Embryonic facial prominence (tissue), 1 donor: Measurements from ENCODE around the gene CDHR5.
"Not testable (repeated sequence)": the region's sequence is repeated elsewhere in the genome, so short reads cannot be mapped to it uniquely, and the experiment has no call there.

Source experiments
- DNase-seq: peaks from one replicate; pipeline ENCODE4 v3.0.0-alpha.2; 2016; ENCODE audit errors: extremely low spot score

Gene CDHR5

GRCh38 chr11:587978-588380, 36.8 kb downstream of the CDHR5 start:
- no peak for DNase-seq

GRCh38 chr11:587546-587945, 37.2 kb downstream of the CDHR5 start:
- no peak for DNase-seq

DNA sequence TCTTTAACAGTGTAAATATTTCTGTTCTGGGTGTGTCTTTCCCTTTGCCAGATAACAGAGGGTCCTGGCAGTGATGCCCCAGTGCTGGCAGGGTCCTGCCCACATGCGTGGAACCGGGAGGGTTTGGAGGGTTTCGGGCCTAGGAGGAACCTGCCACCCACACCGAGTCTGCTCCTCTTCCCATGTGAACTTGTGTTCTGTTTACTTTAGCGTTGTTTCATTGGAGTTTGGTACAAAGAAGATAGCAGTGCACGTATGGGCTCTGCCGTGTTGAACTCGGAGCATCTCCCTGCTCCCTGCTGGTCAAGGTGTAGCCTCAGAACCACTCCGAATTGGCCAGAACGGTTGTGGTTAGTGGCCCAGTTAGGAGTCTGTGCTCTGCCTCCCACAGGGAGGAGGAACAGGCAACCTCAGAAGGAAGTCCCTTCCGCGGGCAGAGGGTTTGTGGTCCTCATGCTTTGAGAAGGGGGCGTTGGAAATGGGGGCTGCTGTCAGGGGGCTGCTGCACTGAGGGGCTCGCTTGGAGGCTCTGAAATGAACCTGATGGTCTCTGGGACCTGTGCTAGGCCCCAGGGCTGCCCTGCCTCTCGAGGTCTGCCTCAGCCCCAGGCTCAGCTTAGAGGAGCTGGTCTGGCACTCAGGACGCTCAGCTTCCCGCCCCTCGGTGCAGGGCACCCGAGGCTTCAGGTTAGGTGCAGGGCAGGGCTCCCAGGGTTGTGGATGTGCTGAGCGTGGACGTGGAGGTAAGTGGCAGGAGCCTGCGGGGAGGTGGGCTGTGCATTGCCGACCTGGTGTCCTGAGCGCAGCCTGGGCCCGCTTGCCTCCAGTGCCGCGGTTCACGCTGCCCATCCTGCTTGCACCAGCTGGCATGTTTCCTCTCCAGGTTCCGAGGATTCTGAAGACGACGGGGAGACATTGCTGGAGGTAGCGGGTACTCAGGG, 38.1 kb downstream of the CDHR5 start:
- DNase-seq = no peak

GRCh38 chr11:584287-584686, 40.5 kb downstream of the CDHR5 start:
- no peak for DNase-seq

GRCh38 chr11:581752-582151, 43.0 kb downstream of the CDHR5 start:
- no peak for DNase-seq

DNA sequence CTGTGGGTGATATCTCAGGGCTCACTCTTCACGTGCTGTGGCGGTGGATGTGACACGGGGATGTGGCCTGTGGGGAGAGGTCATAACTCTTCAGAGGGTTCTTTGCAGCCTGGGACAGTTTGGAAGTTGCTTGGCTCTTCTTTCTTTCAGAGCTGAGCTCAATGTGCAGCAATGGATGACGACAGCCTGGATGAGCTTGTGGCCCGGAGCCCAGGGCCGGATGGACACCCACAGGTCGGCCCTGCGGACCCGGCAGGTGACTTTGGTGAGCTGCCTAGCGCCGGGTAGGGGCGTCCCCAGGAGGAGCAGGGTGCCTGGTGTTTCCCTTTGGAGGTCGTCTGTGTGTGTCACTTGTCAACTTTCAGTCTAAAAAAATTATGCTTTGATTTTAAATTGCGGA, 43.4 kb downstream of the CDHR5 start:
- DNase-seq = no peak

- DNase-seq = no peak
Measured at GRCh38 chr11:579830-580601, 44.7 kb downstream of the CDHR5 start.

GRCh38 chr11:578276-579035, 46.3 kb downstream of the CDHR5 start:
- DNase-seq = no peak

DNA sequence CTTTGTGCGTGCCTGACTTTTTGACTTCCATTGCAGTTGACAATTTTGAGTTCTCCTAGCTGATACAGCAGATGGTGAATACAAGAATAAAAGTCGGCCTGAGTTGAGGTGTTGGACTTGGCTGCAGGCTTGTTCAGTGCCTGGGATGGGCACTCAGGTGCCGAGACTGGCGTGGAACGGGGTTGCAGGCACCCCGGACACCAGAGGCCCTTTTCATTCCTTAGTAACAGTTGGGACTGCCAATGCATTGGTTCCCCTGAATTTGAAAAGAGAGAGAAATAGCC, 47.2 kb downstream of the CDHR5 start:
- DNase-seq = no peak

DNA sequence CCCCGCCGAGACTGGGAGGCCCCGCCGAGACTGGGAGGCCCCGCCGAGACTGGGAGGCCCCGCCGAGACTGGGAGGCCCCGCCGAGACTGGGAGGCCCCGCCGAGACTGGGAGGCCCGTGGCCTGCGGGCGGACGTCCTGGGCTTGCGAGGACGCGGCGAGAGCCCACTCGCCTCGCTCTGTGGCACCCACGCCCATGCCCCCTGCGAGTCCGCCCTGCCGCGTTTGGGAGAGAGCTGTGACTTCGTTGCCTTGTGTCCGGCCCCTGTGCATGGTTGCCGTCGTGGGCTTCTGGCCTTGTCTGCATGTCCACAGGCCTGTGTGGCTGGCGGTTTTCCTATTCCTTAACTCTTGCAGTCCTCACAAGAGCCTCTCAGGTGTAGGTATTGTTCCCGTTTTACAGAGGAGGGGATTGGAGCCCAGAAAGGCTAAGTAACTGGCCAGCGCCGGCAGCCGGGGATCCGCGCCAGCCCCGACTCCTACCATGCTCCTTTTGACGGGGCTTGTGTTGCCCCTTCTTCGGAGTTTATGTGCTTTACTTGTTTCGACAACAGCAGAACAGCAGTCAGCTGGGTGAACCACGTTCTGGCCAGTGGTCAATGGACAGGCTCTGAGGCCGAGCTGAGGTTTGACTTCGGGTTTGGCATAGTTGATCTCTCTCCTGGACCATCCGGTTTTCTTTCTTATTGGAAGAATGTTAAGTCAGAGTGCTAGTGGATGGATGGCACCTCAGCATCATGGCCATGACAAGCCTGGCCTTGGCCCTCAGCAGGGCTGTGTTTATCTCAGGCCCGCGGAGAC, 47.7 kb downstream of the CDHR5 start:
- no peak for DNase-seq

DNA sequence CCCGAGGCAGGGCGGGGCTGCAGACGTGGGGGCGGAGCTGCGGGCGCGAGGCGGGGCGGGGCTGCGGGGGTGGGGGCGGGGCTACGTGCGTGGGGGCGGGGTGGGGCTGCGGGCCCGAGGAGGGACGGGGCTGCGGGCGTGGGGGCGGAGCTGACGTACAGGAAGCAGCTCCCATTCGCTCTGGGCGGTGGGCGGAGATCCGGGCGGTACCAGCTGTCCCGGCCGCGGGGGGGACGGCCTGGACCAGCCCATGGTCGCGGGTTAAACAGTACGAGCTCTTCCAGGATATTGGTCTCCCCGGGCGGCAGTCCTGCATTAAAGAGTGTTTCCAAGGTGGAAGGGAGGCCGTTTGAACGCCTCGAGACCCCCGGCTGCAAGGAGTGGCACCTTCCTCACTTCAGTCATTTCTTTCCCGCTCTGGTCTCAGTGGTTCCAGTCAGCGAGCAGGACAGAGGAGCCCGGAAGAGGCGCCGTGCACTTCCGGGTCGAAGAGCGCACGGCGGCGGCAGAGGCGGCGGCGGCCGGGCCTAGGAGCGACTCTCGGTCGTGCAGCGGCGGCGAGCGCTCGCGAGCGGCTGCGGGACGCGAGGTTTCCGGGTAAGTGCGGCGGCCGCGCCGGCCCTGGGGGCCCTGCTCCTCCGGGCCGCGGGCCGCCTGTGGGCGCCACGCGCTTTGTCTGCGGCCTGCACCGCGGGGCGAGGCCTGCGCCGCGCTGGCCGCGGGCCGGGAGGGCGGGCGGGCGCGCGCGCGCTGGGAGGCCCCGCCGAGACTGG, 48.6 kb downstream of the CDHR5 start, which contains the start of gene PHRF1:
Gene PHRF1 (plus strand): TSS at position 475 of the 773 bp plus-strand sequence. CDS start 5,043 bp downstream, outside the sequence.
- DNase-seq = peak; percentile 94

DNA sequence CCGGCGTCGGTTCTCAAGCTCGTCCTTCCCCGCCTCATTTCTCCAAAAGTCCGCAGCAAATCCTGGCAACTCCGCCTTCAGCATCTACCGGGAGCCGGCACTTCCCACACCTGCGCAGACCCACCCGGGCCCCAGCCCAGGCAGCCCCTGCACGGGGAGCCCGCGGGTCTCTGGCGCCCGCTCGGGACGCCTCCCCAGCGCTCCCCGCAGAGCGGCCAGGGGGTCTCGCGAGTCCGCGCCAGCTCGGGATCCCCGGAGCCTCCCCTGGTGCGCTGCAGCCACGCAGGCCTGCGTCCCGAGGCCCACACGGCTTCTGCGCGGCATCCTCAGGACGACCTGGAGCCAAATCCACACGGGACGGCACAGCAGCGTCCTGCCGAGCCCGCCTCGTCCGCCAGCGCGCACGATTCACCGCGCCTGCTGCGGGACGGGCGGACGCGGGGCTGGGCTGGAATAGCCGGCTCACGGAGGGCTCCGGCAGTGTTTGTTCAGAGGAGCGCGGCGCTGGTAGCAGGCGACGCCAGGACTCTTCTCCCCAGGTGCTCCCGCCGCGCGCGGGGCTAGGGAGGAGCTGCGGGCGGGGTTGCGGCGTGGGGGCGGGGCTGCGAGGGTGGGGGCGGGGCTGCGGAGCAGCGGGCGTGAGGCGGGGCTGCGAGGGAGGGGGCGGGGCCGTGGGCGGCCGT, 49.3 kb downstream of the CDHR5 start:
- no peak for DNase-seq

GRCh38 chr11:574632-575312, 50.0 kb downstream of the CDHR5 start:
- DNase-seq = no peak

DNA sequence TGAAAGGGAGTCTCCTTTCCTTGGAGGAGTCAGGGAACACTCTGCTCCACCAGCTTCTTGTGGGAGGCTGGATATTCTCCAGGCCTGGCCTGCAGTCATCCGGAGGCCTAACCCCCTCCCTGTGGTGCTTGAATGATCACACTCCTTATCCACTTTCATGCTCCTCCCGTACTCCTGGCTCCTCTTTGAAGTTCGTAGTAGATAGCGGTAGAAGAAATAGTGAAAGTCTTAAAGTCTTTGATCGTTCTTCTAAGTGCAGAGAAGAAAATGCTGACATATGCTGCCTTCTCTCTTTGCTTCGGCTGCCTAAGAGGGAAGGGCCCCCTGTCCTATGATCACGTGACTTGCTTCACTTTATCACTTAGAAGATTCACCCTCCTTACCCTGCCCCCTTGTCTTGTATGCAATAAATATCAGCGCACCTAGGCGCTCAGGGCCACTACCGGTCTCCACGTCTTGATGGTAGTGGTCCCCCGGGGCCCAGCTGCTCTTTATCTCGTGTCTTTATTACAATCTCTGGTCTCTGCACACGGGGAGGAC, 50.7 kb downstream of the CDHR5 start:
- DNase-seq = not testable (repeated sequence)

GRCh38 chr11:573146-573759, 51.5 kb downstream of the CDHR5 start:
- no peak for DNase-seq

DNA sequence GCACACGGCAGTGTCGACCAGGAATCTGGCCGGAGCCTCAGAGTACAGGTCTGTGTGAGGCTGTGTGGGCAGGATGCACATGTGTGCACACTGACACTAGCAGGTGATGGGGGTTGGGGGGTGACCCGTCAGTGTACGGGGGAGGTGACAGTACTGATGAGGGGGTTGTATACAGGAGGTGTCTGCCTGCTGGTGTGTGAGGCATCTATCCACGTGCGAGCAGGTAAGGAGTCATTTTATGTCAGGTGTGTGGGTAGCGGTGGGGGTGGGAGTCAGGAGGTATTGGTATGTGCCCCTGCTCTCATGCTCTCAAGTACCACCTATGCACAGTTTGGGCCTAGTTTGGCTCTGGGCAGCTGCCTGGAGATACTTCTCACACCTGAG, 53.0 kb downstream of the CDHR5 start:
- DNase-seq = no peak

DNA sequence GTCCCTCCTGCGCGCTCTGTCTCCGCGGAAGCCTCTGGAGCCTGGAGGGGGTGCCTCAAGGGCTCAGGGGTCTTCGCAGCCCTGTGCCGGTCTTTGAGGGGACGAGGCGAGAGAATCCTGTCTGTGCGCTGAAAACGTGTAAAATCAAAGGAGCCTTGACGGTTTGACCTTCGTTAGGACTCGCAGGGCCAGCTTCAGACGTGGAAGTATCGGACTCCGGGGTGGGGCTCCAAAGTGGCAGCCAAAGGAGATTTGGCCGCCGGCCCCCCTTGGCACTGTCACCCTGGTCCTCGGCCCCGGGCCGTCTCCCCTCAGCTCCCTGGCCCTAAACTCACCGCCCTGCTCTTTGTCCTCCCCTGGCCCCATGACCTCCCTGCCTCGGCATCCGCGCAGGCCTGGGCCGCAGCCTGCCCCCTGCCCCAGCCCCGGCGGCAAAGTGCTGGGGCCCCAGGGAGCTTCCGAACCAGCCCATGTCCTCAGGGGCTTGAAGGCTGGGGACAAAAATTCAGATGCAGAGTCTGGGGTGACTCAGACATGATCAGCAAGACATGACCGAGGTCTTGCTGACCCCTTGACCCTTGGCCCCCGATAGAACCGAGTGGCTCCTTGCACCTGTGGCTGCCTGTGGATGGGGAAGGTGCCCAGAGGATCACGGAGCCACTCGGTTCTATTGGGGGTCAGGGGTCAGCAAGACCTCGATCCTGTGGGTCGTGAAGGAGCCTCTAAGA, 55.4 kb downstream of the CDHR5 start:
- DNase-seq = no peak
